GM18502 (cell line): ENCODE data around the gene DLGAP1.
"Not testable (repeated sequence)": the region's sequence is repeated elsewhere in the genome, so short reads cannot be mapped to it uniquely, and the experiment has no call there.

Experiments
- ATAC-seq: cut with Tn5 transposase; IDR thresholded peaks from one replicate; pipeline ENCODE4 v1.9.1; 2021; ENCODE audit warnings: mild to moderate bottlenecking; ENCODE audit not compliant: unreplicated experiment, poor library complexity

Gene DLGAP1

GRCh38 chr18:4394700-4395099 lies 60.4 kb downstream of the DLGAP1 start:
- ATAC-seq: no peak

- ATAC-seq: no peak
Observed at GRCh38 chr18:4391859-4392258, 63.2 kb downstream of the DLGAP1 start.

- no peak for ATAC-seq
Observed at GRCh38 chr18:4385876-4386275, 69.2 kb downstream of the DLGAP1 start.

- ATAC-seq: no peak
Observed at GRCh38 chr18:4384932-4385331, 70.2 kb downstream of the DLGAP1 start.

- no peak for ATAC-seq
Observed at GRCh38 chr18:4374564-4374963, 80.5 kb downstream of the DLGAP1 start.

- ATAC-seq: no peak
Observed at GRCh38 chr18:4369705-4370104, 85.4 kb downstream of the DLGAP1 start.

GRCh38 chr18:4360221-4360715 lies 94.8 kb downstream of the DLGAP1 start:
- no peak for ATAC-seq

GRCh38 chr18:4358618-4359017 lies 96.5 kb downstream of the DLGAP1 start:
- ATAC-seq: no peak

GRCh38 chr18:4357579-4357978 lies 97.5 kb downstream of the DLGAP1 start:
- ATAC-seq: no peak

GRCh38 chr18:4356929-4357328 lies 98.2 kb downstream of the DLGAP1 start:
- no peak for ATAC-seq

GRCh38 chr18:4353853-4354418 lies 101.2 kb downstream of the DLGAP1 start:
- no peak for ATAC-seq

- ATAC-seq: no peak
Observed at GRCh38 chr18:4352746-4353551, 102.2 kb downstream of the DLGAP1 start.

- no peak for ATAC-seq
Observed at GRCh38 chr18:4351005-4351404, 104.1 kb downstream of the DLGAP1 start.

GRCh38 chr18:4335386-4335785 lies 119.7 kb downstream of the DLGAP1 start:
- no peak for ATAC-seq

GRCh38 chr18:4333043-4333442 lies 122.1 kb downstream of the DLGAP1 start:
- no peak for ATAC-seq

GRCh38 chr18:4319738-4320677 lies 135.1 kb downstream of the DLGAP1 start:
- no peak for ATAC-seq

- no peak for ATAC-seq
Observed at GRCh38 chr18:4318311-4318710, 136.8 kb downstream of the DLGAP1 start.

GRCh38 chr18:4311945-4312344 lies 143.2 kb downstream of the DLGAP1 start:
- ATAC-seq: not testable (repeated sequence)

GRCh38 chr18:4311136-4311535 lies 144.0 kb downstream of the DLGAP1 start:
- no peak for ATAC-seq

- no peak for ATAC-seq
Observed at GRCh38 chr18:4309227-4309626, 145.9 kb downstream of the DLGAP1 start.

- ATAC-seq: no peak
Observed at GRCh38 chr18:4308576-4308975, 146.5 kb downstream of the DLGAP1 start.
